Heart left ventricle (tissue), 16 donors: ENCODE results near the gene FLT3LG. TPM values are rescaled to one million over a fixed set of nuclear protein-coding genes. Genes with fewer than 3 reads are reported as not detected.

Experiments used
- ATAC-seq, 4 donors: fragments of 200-7000 bp; cut with Tn5 transposase; one replicate each; pipeline ENCODE4 v1.9.1; 2020 to 2022; ENCODE audit warnings: moderate library complexity in 4 of 4, mild to moderate bottlenecking in 3 of 4, moderate number of reproducible peaks in 1 of 4
- DNase-seq, 5 donors: peaks; one replicate each; pipeline ENCODE4 v3.0.0-alpha.2; 2020
- H3K27ac ChIP-seq, 12 donors: fragments of 200-600 bp; sonication (generic) in 4 of 12; one replicate each; pipeline versions ENCODE4 v1.5.0 to v1.8.0; 2016 to 2022; ENCODE audit warnings: mild to moderate bottlenecking in 2 of 12
- H3K27me3 ChIP-seq, 9 donors: fragments of 200-600 bp; sonication (generic) in 2 of 9; one replicate each; pipeline versions ENCODE4 v1.5.1 to v1.8.0; 2016 to 2022; ENCODE audit warnings: mild to moderate bottlenecking in 3 of 9
- H3K36me3 ChIP-seq, 9 donors: fragments of 200-600 bp; sonication (generic) in 2 of 9; one replicate each; pipeline versions ENCODE4 v1.5.0 to v1.8.0; 2018 to 2022; ENCODE audit warnings: mild to moderate bottlenecking in 2 of 9
- H3K4me1 ChIP-seq, 12 donors: fragments of 200-600 bp; sonication (generic) in 4 of 12; one replicate each; pipeline versions ENCODE4 v1.5.0 to v1.8.0; 2016 to 2022; ENCODE audit warnings: mild to moderate bottlenecking in 3 of 12
- H3K4me3 ChIP-seq, 12 donors: fragments of 200-600 bp; sonication (generic) in 4 of 12; one replicate each; pipeline versions ENCODE4 v1.5.0 to v1.8.0; 2017 to 2022; ENCODE audit warnings: mild to moderate bottlenecking in 9 of 12, moderate library complexity in 4 of 12
- H3K9me3 ChIP-seq, 12 donors: fragments of 200-600 bp; sonication (generic) in 4 of 12; one replicate each; pipeline versions ENCODE4 v1.5.0 to v1.8.0; 2016 to 2022; ENCODE audit warnings: mild to moderate bottlenecking in 1 of 12
- POLR2A ChIP-seq, 2 donors: fragments of 450-650 bp; IDR thresholded peaks; one replicate each; pipeline ENCODE4 v1.6.1; 2017; ENCODE audit warnings: antibody characterized with exemption in 2 of 2, mild to moderate bottlenecking in 2 of 2, moderate library complexity in 2 of 2
- WGBS, 4 donors: extraction: QIAGEN DNeasy Blood & Tissue Kit in 2 of 4; methylation state at CpG; one replicate each; pipeline versions ENCODE4 v1.1.5 to v1.1.7; 2013 to 2018; 5-methylcytosine and 5-hydroxymethylcytosine counted together
- intact Hi-C, 10 donors: fragments of 100-400 bp; cut with DNase I; formaldehyde crosslinking; loops; one replicate each; pipeline versions ENCODE4 v1.11.1 to v1.14.2; 2022
- polyA plus RNA-seq, 2 donors: library from polyadenylated mRNA; stranded (reverse); fragments of 200-250 nt; gene quantifications; one replicate each; pipeline ENCODE4 v1.2.3, GENCODE V29; 2013
- total RNA-seq, 9 donors: library from RNA; depleted of rRNA in 2 of 9; stranded (reverse); fragments of >200 nt in 2 of 9; fragmentation: NEBNext Ultra II Directional in 3 of 9; extraction: Animal tissue kit (Norgen Biotek cat#: 25700) in 3 of 9; gene quantifications; one replicate each; pipeline versions ENCODE4 v1.1.0 to v1.2.4, GENCODE V29; 2016 to 2023
- TF ChIP-seq, protein P1 (sequence below), 12 donors: fragments of 200-600 bp; sonication (generic) in 4 of 12; IDR thresholded peaks; one replicate each; pipeline versions ENCODE4 v1.5.0 to v1.8.0; 2018 to 2022; ENCODE audit warnings: antibody characterized with exemption in 12 of 12, mild to moderate bottlenecking in 5 of 12
- donor health status: ischemic (EF 13 %, LVEDD 7.1; RV severe dilation, severe dysfunction).
- donor health status: healthy with polysubstance abuse.
- donor health status: DM: no; HTN: yes; CAD: no.
- donor health status: DM: no; HTN: no; CAD: no.
- donor health status: ischemic (EF 25% LVEDD 6.9; RV normal size, moderate dysfunction).
- donor health status: ischemic (EF 25% LVEDD 5.7; RV mildly dilated, moderate dysfunction).
- donor health status: healthy.
- donor health status: DM: yes; HTN: yes; CAD: no.
- donor health status: ischemic (EF 35%, LVEDD 5.7; RV mildly dilated, moderate dysfunction).
- donor health status: nonischemic (EF 11% LVEDD 7.7; RV severe dilation, severe dysfunction).
- donor health status: DM: yes; HTN: yes; CAD: no.
- donor health status: PGD.
- donor health status: ischemic (EF 29% LVEDD 5.4; RV normal size, mild dysfunction).
- donor health status: nonischemic (EF 23%, LVEDD 6.1; RV moderate dilation, normal function).

Gene FLT3LG
- total and polyA plus RNA-seq, 11 donors = 1.7 to 13.4 (median 2.6) TPM

DNA sequence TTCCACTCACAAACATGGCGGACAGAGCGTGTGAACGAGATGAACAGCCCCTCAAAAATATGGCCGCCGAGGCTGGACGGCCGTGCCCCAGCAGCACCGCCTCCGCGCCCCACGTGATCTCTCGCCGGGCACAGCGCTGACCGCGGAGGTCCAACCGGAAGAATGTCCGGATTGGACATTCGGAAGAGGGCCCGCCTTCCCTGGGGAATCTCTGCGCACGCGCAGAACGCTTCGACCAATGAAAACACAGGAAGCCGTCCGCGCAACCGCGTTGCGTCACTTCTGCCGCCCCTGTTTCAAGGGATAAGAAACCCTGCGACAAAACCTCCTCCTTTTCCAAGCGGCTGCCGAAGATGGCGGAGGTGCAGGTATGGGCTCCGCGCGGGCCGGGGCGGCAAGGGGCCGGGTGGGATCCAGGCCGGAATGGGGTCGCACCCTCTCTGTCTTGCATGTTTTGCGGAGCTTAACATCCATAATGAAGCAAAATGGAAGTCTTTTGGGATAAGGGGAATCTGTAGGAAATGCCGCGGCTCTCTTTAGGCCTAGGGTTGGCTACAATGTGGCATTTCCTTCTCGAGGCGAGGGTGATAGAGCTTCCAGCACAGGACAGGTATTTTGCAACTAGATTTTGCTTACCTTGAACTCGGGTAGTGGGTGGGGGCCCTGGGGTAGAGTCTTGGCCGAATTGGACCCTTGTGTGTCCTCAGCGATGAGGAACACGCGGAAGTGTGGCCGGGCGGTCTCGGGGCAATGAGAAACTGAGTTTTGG is 13.4 kb downstream of the FLT3LG start, which contains the start of gene RPL13A:
Gene RPL13A (plus strand): TSS at position 332 of the 769 bp plus-strand sequence. CDS start 22 bp downstream, at position 354.
- TF ChIP-seq POLR2A (IDR thresholded peaks at IDR 0.05) = peak; percentile 24 to 97
- TF ChIP-seq, protein P1, sequence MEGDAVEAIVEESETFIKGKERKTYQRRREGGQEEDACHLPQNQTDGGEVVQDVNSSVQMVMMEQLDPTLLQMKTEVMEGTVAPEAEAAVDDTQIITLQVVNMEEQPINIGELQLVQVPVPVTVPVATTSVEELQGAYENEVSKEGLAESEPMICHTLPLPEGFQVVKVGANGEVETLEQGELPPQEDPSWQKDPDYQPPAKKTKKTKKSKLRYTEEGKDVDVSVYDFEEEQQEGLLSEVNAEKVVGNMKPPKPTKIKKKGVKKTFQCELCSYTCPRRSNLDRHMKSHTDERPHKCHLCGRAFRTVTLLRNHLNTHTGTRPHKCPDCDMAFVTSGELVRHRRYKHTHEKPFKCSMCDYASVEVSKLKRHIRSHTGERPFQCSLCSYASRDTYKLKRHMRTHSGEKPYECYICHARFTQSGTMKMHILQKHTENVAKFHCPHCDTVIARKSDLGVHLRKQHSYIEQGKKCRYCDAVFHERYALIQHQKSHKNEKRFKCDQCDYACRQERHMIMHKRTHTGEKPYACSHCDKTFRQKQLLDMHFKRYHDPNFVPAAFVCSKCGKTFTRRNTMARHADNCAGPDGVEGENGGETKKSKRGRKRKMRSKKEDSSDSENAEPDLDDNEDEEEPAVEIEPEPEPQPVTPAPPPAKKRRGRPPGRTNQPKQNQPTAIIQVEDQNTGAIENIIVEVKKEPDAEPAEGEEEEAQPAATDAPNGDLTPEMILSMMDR (IDR thresholded peaks at IDR 0.05) = no peak

DNA sequence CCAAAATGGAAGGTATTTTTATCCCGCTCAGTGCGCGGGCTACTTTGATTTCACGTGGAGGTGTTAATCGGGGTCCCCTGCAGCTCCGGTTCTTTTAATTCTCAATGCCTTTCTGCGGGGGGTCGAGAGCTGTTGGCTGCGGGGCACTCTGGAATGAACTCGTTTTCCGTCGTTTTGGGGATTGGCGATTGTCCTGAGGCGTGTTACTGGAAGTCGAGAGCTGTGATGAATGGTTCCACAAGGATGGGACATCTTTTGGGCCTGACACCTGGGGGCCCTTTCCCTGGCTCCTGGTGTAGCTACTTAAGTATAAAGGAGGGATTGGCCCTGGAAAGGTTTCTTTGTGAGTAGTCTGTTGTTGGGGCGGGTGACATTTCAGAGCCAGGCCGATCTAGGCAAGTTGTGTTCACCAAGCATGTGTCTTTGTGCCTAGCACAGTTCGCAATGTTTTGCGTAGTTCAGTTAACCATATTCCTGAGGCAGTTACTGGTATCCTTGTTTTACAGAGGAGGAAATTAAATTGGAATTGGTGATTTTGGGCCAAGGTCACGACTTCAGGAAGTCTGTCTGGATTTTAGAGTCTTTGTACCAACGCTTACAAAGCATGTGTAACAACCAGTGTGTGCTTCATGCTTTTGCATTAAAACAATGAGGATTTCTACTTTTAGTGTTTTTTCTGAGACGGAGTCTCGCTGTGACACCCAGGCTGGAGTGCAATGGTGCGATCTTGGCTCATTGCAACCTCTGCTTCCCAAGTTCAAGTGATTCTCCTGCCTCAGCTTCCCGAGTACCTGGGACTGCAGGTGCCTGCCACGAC is 14.2 kb downstream of the FLT3LG start:
- H3K27ac ChIP-seq = peak overlapping the region; percentile 75 to 93 (median 90)
- H3K4me3 ChIP-seq = peak overlapping the region; percentile 69 to 98 (median 88)
- TF ChIP-seq, protein P1 (IDR thresholded peaks at IDR 0.05) = no peak
- no peak for TF ChIP-seq POLR2A (IDR thresholded peaks at IDR 0.05)
- no peak for ATAC-seq
- no peaks in the 10 kb centered on the region for H3K9me3 ChIP-seq
- WGBS, 4 donors = 1 to 2% (median 1%) methylated on average over 25 to 26 of the region's 26 CpGs
- intact Hi-C loops = no loop called here
- no peaks in the 10 kb centered on the region for H3K27me3 ChIP-seq
- H3K36me3 ChIP-seq = peaks cover 5 to 66% (median 42%) of the 10 kb centered on the region in 9 donors
- DNase-seq = no peak
- peaks cover 6 to 49% (median 23%) of the 10 kb centered on the region in 12 donors for H3K4me1 ChIP-seq

More for the DNA sequence above, 13.4 kb downstream of the FLT3LG start, which contains the start of gene RPL13A:
- H3K4me3 ChIP-seq = peak within 1 kb of the TSS; percentile 69 to 98 (median 88)
- H3K9me3 ChIP-seq = no peaks in the 10 kb centered on the region
- intact Hi-C loops = loop anchor here in 3 of 10 donors (1.0 to 2.0 kb wide), 3 partner anchors 8 to 35 kb away; partner anchors contain the start of genes RPS11 (in 2 of the 3) and ALDH16A1 (in 1 of the 3)
- peak within 1 kb of the TSS; percentile 75 to 93 (median 90) for H3K27ac ChIP-seq
- WGBS, 4 donors = 0 to 1% (median 1%) methylated on average over 25 to 57 of the region's 57 CpGs
- peaks cover 5 to 61% (median 39%) of the 10 kb centered on the region in 9 donors for H3K36me3 ChIP-seq
- H3K4me1 ChIP-seq = peaks cover 6 to 49% (median 23%) of the 10 kb centered on the region in 12 donors
- H3K27me3 ChIP-seq = no peaks in the 10 kb centered on the region
- ATAC-seq = peak; percentile 96 to 98 (median 97)
- DNase-seq = peak; percentile 100

DNA sequence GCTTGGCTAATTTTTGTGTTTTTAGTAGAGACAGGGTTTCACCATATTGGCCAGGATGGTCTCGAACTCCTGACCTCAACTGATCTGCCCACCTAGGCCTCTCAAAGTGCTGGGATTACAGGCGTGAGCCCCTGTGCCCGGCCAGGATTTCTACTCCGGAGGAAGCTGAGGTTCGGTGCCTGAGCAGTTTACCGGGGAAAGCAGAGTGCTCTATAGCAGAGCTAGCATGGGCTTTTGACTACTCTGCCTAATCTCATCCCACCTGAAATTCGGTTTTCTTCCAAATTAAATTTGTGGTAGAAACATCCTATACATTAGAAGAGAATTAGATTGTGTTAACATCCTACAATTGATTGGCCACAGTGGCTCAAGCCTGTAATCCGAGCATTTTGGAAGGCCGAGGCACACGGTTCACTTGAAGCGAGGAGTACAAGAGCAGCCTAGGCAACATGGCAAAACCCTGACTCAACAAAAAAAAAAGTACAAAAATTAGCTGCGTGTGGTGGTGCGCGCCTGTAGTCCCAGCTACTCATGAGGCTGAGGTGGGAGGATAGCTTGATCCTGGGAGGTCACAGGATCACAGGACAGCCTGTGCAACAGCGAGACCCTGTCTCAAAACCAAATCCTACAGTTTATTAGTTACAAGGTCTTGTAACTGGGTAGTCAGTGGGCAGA is 15.0 kb downstream of the FLT3LG start:
- no peaks in the 10 kb centered on the region for H3K27me3 ChIP-seq
- ATAC-seq = no peak
- H3K36me3 ChIP-seq = peaks cover 5 to 60% (median 40%) of the 10 kb centered on the region in 9 donors
- peaks cover 6 to 49% (median 23%) of the 10 kb centered on the region in 12 donors for H3K4me1 ChIP-seq
- DNase-seq = no peak
- 23 to 30% (median 28%) methylated on average over 13 to 15 of the region's 15 CpGs for WGBS, 4 donors
- TF ChIP-seq, protein P1 (IDR thresholded peaks at IDR 0.05) = no peak
- no peak for TF ChIP-seq POLR2A (IDR thresholded peaks at IDR 0.05)
- no peaks in the 10 kb centered on the region for H3K9me3 ChIP-seq
- peak overlapping the region; percentile 69 to 98 (median 88) for H3K4me3 ChIP-seq
- peak overlapping the region in 11 of 12 donors; percentile 82 to 93 (median 90) for H3K27ac ChIP-seq
- intact Hi-C loops = no loop called here
